CD8-positive, alpha-beta memory T cell (primary cell): ENCODE measurements around the gene CRLF3. TPM values are rescaled to one million over a fixed set of nuclear protein-coding genes. Genes with fewer than 3 reads are reported as not detected.

Experiments used
- CTCF ChIA-PET: fragments of 350-600 bp; sonication (Branson Sonifier 250); formaldehyde crosslinking; loops from one replicate; lab custom pipeline; 2021; ENCODE audit warnings: antibody characterized with exemption; lab: Charles Lee
- POLR2A ChIA-PET: fragments of 350-600 bp; sonication (Branson Sonifier 250); formaldehyde crosslinking; loops from one replicate; lab custom pipeline; 2021; ENCODE audit warnings: antibody characterized with exemption; lab: Charles Lee
- DNase-seq, 5 donors: peaks; one replicate each; pipeline versions ENCODE4 v3.0.0 to v3.0.0-alpha.2; 2020 to 2022; ENCODE audit warnings: mixed read lengths in 1 of 5
- H3K27ac ChIP-seq: one replicate; pipeline ENCODE4 v1.7.0; 2013; ENCODE audit warnings: low read depth, mild to moderate bottlenecking, low read length, moderate library complexity
- H3K27me3 ChIP-seq: 2 replicates; pipeline ENCODE4 v1.7.0; 2013; ENCODE audit warnings: low read length, mild to moderate bottlenecking; ENCODE audit not compliant: insufficient read depth, poor library complexity, severe bottlenecking
- H3K36me3 ChIP-seq: 2 replicates; pipeline ENCODE4 v1.7.0; 2013; ENCODE audit warnings: mild to moderate bottlenecking, low read length, moderate library complexity; ENCODE audit not compliant: insufficient read depth
- H3K4me1 ChIP-seq: 2 replicates; pipeline ENCODE4 v1.7.0; 2013; ENCODE audit warnings: mild to moderate bottlenecking, low read length, moderate library complexity; ENCODE audit not compliant: insufficient read depth
- H3K4me3 ChIP-seq: 2 replicates; pipeline ENCODE4 v1.7.0; 2013; ENCODE audit warnings: mild to moderate bottlenecking, low read length
- H3K9me3 ChIP-seq: 2 replicates; pipeline ENCODE4 v1.7.0; 2013; ENCODE audit warnings: mild to moderate bottlenecking, low read length
- H3K27ac Mint-ChIP-seq, 8 donors: one replicate each; pipeline ENCODE4 v1.8.0; 2020 to 2021; ENCODE audit warnings: mixed read lengths in 8 of 8, mild to moderate bottlenecking in 6 of 8, inconsistent platforms in 3 of 8, moderate library complexity in 3 of 8
- H3K27me3 Mint-ChIP-seq, 2 donors: one replicate each; pipeline ENCODE4 v1.8.0; 2020 to 2021; ENCODE audit warnings: mixed read lengths in 2 of 2, mild to moderate bottlenecking in 1 of 2, moderate library complexity in 1 of 2
- H3K36me3 Mint-ChIP-seq, 3 donors: one replicate each; pipeline ENCODE4 v1.8.0; 2020 to 2021; ENCODE audit warnings: mixed read lengths in 3 of 3, inconsistent platforms in 1 of 3, mild to moderate bottlenecking in 1 of 3
- H3K4me1 Mint-ChIP-seq, 3 donors: one replicate each; pipeline ENCODE4 v1.8.0; 2020 to 2021; ENCODE audit warnings: mixed read lengths in 3 of 3, inconsistent platforms in 1 of 3, mild to moderate bottlenecking in 1 of 3
- H3K4me3 Mint-ChIP-seq, 7 donors: one replicate each; pipeline ENCODE4 v1.8.0; 2020 to 2021; ENCODE audit warnings: mixed read lengths in 7 of 7, mild to moderate bottlenecking in 6 of 7, moderate library complexity in 4 of 7, inconsistent platforms in 2 of 7
- H3K9me3 Mint-ChIP-seq, 5 donors: one replicate each; pipeline ENCODE4 v1.8.0; 2020 to 2022; ENCODE audit warnings: mixed read lengths in 5 of 5, mild to moderate bottlenecking in 3 of 5, moderate library complexity in 2 of 5, inconsistent platforms in 1 of 5
- polyA plus RNA-seq: library from polyadenylated mRNA; unstranded; fragments of 300-500 nt; fragmentation: Illumina TruSeq; gene quantifications from one replicate; pipeline ENCODE4 v1.2.3, GENCODE V29; 2021
- total RNA-seq, 2 experiments: library from RNA; stranded (reverse); gene quantifications; one replicate each; pipeline ENCODE4 v1.2.3, GENCODE V29; 2021

Gene CRLF3
- total and polyA plus RNA-seq, 3 experiments from 2014 or later = 42.7 to 108 (median 43.0) TPM

- Histone ChIP-seq H3K27me3 (no peaks in the 10 kb centered on the region), H3K4me1 (peaks cover 71% of the 10 kb centered on the region), H3K27ac (no peak overlapping the region), H3K9me3 (no peaks in the 10 kb centered on the region), H3K36me3 (no peaks in the 10 kb centered on the region), H3K4me3 (no peak overlapping the region)
- H3K9me3 Mint-ChIP-seq = no peaks in the 10 kb centered on the region
- CTCF ChIA-PET = interaction anchor here (1.3 to 7.7 kb wide), 2 partner anchors 12 to 19 kb away, joined by 3 to 90 read pairs; partner anchors contain the start of gene CRLF3
- peak overlapping the region in 5 of 7 donors; percentile 24 to 62 (median 40) for H3K4me3 Mint-ChIP-seq
- H3K4me1 Mint-ChIP-seq = peaks cover 54 to 64% (median 59%) of the 10 kb centered on the region in 3 donors
- peaks cover 0 to 24% (median 5%) of the 10 kb centered on the region in 3 donors for H3K36me3 Mint-ChIP-seq
- H3K27ac Mint-ChIP-seq = peak overlapping the region; percentile 68 to 96 (median 86)
- no peak for DNase-seq
- POLR2A ChIA-PET = interaction anchor here (1.0 kb wide), 1 partner anchor 12 kb away, joined by 4 read pairs; the partner anchor contains the start of gene CRLF3
- H3K27me3 Mint-ChIP-seq = no peaks in the 10 kb centered on the region
These were observed 12.0 kb downstream of the CRLF3 start for GRCh38 chr17:30812218-30813177.

- peak overlapping the region; percentile 57 for H3K4me3 ChIP-seq
- no peak for DNase-seq
- H3K27me3 ChIP-seq = no peaks in the 10 kb centered on the region
- no peaks in the 10 kb centered on the region for H3K9me3 ChIP-seq
- Mint-ChIP-seq H3K36me3 (peaks cover 0 to 20% (median 3%) of the 10 kb centered on the region in 3 donors), H3K27me3 (no peaks in the 10 kb centered on the region), H3K4me3 (peak overlapping the region; percentile 64 to 87 (median 84)), H3K9me3 (no peaks in the 10 kb centered on the region), H3K4me1 (peaks cover 61 to 74% (median 70%) of the 10 kb centered on the region in 3 donors), H3K27ac (peak overlapping the region; percentile 63 to 96 (median 94))
- H3K27ac ChIP-seq = peak overlapping the region; percentile 21
- H3K36me3 ChIP-seq = no peaks in the 10 kb centered on the region
- H3K4me1 ChIP-seq = peaks cover 67% of the 10 kb centered on the region
- POLR2A ChIA-PET = interaction anchor here (0.6 to 3.1 kb wide), 5 partner anchors 9 to 23 kb away, joined by 3 to 51 read pairs (median 4); partner anchors contain the start of gene CRLF3
- CTCF ChIA-PET = interaction anchor here (0.9 to 7.7 kb wide), 5 partner anchors 10 to 29 kb away, joined by 3 to 90 read pairs (median 5); partner anchors contain the start of gene CRLF3
These were observed 14.6 kb downstream of the CRLF3 start for GRCh38 chr17:30809867-30810266.

- peaks cover 66% of the 10 kb centered on the region for H3K4me1 ChIP-seq
- Mint-ChIP-seq H3K36me3 (peaks cover 0 to 29% (median 10%) of the 10 kb centered on the region in 3 donors), H3K9me3 (no peaks in the 10 kb centered on the region), H3K4me1 (peaks cover 63 to 78% (median 77%) of the 10 kb centered on the region in 3 donors), H3K27me3 (no peaks in the 10 kb centered on the region), H3K4me3 (peak overlapping the region; percentile 77 to 91 (median 86)), H3K27ac (peak overlapping the region; percentile 89 to 97 (median 94))
- no peaks in the 10 kb centered on the region for H3K9me3 ChIP-seq
- POLR2A ChIA-PET = interaction anchor here (0.6 to 3.1 kb wide), 5 partner anchors 10 to 22 kb away, joined by 3 to 51 read pairs (median 3); partner anchors contain the start of gene CRLF3
- H3K27ac ChIP-seq = peak overlapping the region; percentile 21
- DNase-seq = peak in 3 of 5 donors; percentile 64 to 83 (median 71)
- peak overlapping the region; percentile 57 for H3K4me3 ChIP-seq
- no peaks in the 10 kb centered on the region for H3K27me3 ChIP-seq
- CTCF ChIA-PET = interaction anchor here (0.9 to 7.7 kb wide), 7 partner anchors 9 to 299 kb away, joined by 3 to 90 read pairs (median 5); partner anchors contain the start of gene CRLF3
- peaks cover 1% of the 10 kb centered on the region for H3K36me3 ChIP-seq
These were observed 15.7 kb downstream of the CRLF3 start for GRCh38 chr17:30808785-30809286.

GRCh38 chr17:30807896-30808295 lies 16.6 kb downstream of the CRLF3 start:
- Histone ChIP-seq H3K36me3 (peaks cover 10% of the 10 kb centered on the region), H3K9me3 (no peaks in the 10 kb centered on the region), H3K4me1 (peaks cover 56% of the 10 kb centered on the region), H3K27me3 (no peaks in the 10 kb centered on the region), H3K4me3 (no peak overlapping the region), H3K27ac (no peak overlapping the region)
- H3K4me3 Mint-ChIP-seq = peak overlapping the region; percentile 32 to 91 (median 68)
- H3K27me3 Mint-ChIP-seq = no peaks in the 10 kb centered on the region
- POLR2A ChIA-PET = no interaction called here
- no peaks in the 10 kb centered on the region for H3K9me3 Mint-ChIP-seq
- DNase-seq = no peak
- CTCF ChIA-PET = interaction anchor here (3.0 to 7.7 kb wide), 2 partner anchors 12 to 16 kb away, joined by 18 to 90 read pairs; partner anchors contain the start of gene CRLF3
- H3K36me3 Mint-ChIP-seq = peaks cover 7 to 35% (median 12%) of the 10 kb centered on the region in 3 donors
- H3K27ac Mint-ChIP-seq = peak overlapping the region; percentile 43 to 96 (median 79)
- H3K4me1 Mint-ChIP-seq = peaks cover 57 to 72% (median 69%) of the 10 kb centered on the region in 3 donors

- Mint-ChIP-seq H3K4me1 (peaks cover 46 to 66% (median 59%) of the 10 kb centered on the region in 3 donors), H3K4me3 (peak overlapping the region in 4 of 7 donors; percentile 1 to 50 (median 30)), H3K9me3 (no peaks in the 10 kb centered on the region), H3K27me3 (no peaks in the 10 kb centered on the region), H3K27ac (peak overlapping the region; percentile 38 to 96 (median 77)), H3K36me3 (peaks cover 7 to 49% (median 19%) of the 10 kb centered on the region in 3 donors)
- ChIA-PET CTCF (interaction anchor here (1.1 to 4.0 kb wide), 3 partner anchors 20 to 39 kb away, joined by 3 to 58 read pairs (median 4); partner anchors contain the start of gene CRLF3), POLR2A (interaction anchor here (1.3 kb wide), 1 partner anchor 19 kb away, joined by 8 read pairs; the partner anchor contains the start of gene CRLF3)
- Histone ChIP-seq H3K4me1 (peaks cover 43% of the 10 kb centered on the region), H3K4me3 (no peak overlapping the region), H3K27ac (no peak overlapping the region), H3K9me3 (no peaks in the 10 kb centered on the region), H3K36me3 (peaks cover 28% of the 10 kb centered on the region), H3K27me3 (no peaks in the 10 kb centered on the region)
- peak in 1 of 5 donors; percentile 36 for DNase-seq
These were observed 18.5 kb downstream of the CRLF3 start for GRCh38 chr17:30805944-30806456.

GRCh38 chr17:30801671-30802070 lies 22.8 kb downstream of the CRLF3 start:
- Histone ChIP-seq H3K9me3 (no peaks in the 10 kb centered on the region), H3K27ac (no peak overlapping the region), H3K4me3 (no peak overlapping the region), H3K27me3 (no peaks in the 10 kb centered on the region), H3K4me1 (peaks cover 8% of the 10 kb centered on the region), H3K36me3 (peaks cover 50% of the 10 kb centered on the region)
- DNase-seq = no peak
- Mint-ChIP-seq H3K9me3 (no peaks in the 10 kb centered on the region), H3K27ac (peak overlapping the region; percentile 3 to 86 (median 52)), H3K4me1 (peaks cover 16 to 41% (median 19%) of the 10 kb centered on the region in 3 donors), H3K36me3 (peaks cover 12 to 65% (median 27%) of the 10 kb centered on the region in 3 donors), H3K4me3 (no peak overlapping the region), H3K27me3 (no peaks in the 10 kb centered on the region)
- ChIA-PET CTCF (no interaction called here), POLR2A (no interaction called here)

GRCh38 chr17:30796016-30796415 lies 28.5 kb downstream of the CRLF3 start:
- POLR2A ChIA-PET = interaction anchor here (1.9 kb wide), 1 partner anchor 23 kb away, joined by 6 read pairs; no protein-coding TSS in a partner anchor

More at GRCh38 chr17:30796016-30796415, 28.5 kb downstream of the CRLF3 start:
- CTCF ChIA-PET = no interaction called here
- Mint-ChIP-seq H3K4me3 (no peak overlapping the region), H3K27ac (peak overlapping the region in 5 of 8 donors; percentile 9 to 70 (median 49)), H3K9me3 (no peaks in the 10 kb centered on the region), H3K27me3 (no peaks in the 10 kb centered on the region), H3K36me3 (peaks cover 10 to 75% (median 20%) of the 10 kb centered on the region in 3 donors), H3K4me1 (peaks cover 3 to 18% (median 10%) of the 10 kb centered on the region in 3 donors)
- Histone ChIP-seq H3K36me3 (peaks cover 59% of the 10 kb centered on the region), H3K4me1 (no peaks in the 10 kb centered on the region), H3K27ac (no peak overlapping the region), H3K9me3 (no peaks in the 10 kb centered on the region), H3K27me3 (no peaks in the 10 kb centered on the region), H3K4me3 (no peak overlapping the region)
- no peak for DNase-seq
